Posterior cingulate gyrus (tissue), 11 donors: Measurements from ENCODE around the gene CHRD.
"Not testable (repeated sequence)": the region's sequence is repeated elsewhere in the genome, so short reads cannot be mapped to it uniquely, and the experiment has no call there.

Experiments
- DNase-seq, 10 donors: peaks; one replicate each; pipeline versions ENCODE4 v3.0.0 to v3.0.0-alpha.2; 2020 to 2021; ENCODE audit warnings: mixed read lengths in 3 of 10
- intact Hi-C: fragments of 100-400 bp; cut with DNase I; formaldehyde crosslinking; loops from one replicate; pipeline ENCODE4 v1.15.1; 2023

CHRD gene

DNA sequence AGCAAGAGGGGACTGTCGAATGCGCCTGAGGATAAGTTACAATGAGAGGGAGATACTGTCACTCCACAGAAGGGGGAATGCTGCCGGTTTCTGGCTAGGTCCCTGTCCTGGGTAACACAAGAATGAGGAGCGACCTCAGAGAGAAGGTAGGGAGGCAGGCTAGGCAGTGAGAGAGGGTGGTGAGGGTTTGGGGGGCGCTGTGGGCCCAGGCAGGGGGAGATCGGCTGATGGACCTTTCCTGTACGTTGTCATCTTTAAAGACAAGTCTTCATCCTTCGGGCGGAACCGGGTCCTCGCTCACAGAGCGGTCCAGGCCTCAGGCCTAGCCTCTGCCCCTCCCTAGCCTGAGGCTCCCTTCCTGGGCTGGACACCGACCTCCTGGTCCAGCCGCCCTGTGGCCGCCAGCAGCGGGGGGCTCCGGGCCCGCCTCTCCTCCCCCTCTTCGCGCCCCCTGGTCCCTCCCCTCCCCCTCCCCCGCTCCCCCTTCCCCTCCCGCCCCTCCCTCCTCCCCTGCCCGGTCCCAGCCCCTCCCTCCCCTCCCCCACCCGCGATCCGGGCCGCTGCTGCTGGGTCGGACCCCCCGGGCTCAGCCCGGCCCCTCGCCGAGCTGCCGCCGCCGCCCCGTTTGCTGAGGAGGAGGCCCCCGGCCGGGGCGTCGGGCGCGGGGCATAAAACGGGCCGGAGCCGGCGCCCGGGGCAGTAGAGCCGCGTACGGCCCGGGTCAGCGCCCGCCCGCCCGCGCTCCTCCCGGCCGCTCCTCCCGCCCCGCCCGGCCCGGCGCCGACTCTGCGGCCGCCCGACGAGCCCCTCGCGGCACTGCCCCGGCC lies at the start of gene CHRD:
CHRD (plus strand) TSS at position 697 of the 827 bp plus-strand sequence. CDS start 265 bp downstream, outside the sequence.
- peak in 3 of 10 donors; percentile 65 to 84 (median 72) for DNase-seq
- intact Hi-C loops, result loop anchor here (10.0 kb wide), 2 partner anchors 85 to 135 kb away; no protein-coding TSS in a partner anchor

DNA sequence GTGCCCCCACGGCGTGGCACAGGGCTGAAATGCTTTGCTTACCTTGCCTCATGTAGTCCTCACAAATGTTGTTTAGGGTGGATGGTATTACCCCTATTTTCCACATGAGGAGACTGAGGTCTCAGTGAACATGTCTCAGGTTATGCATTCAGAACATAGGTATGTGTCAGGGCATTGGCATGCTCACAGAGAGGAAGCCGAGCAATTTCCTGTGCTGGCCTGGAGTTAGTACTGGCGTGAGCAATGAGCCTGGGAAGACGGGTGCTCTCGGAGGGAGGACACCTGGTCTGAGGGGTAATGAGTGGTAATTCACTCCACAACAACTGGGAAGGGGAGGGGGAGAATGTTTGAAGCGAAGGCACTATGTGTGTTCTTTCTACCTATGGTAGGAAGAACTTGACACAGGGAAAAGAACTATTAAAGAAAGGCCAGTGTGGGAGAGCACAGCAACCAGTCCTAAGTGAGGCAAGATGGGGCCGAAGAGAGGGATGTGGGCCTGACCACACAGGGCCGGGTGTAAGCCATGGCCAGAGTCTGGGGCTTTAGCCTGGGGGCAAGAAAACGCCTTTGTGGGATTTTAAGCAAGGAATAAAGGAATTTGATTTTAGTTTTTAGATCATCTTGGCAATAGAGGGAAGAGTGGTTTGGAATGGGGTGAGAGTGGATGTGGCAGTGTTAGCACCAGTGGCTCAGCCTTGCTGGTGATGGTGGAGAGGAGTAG lies 47.3 kb upstream of the CHRD start:
- intact Hi-C loops, result no loop called here
- peak in 2 of 10 donors; percentile 16 to 35 for DNase-seq

- peak in 1 of 10 donors; percentile 2 for DNase-seq
- intact Hi-C loops, result no loop called here
Observed at GRCh38 chr3:184333190-184333589, 46.7 kb upstream of the CHRD start.

- intact Hi-C loops, result no loop called here
Observed at GRCh38 chr3:184333700-184334099, 46.2 kb upstream of the CHRD start.

GRCh38 chr3:184334470-184335158 lies 45.2 kb upstream of the CHRD start:
- intact Hi-C loops, result no loop called here
- peak in 3 of 10 donors; percentile 69 to 77 (median 70) for DNase-seq

More at GRCh38 chr3:184333700-184334099, 46.2 kb upstream of the CHRD start:
- peak in 2 of 10 donors; percentile 33 to 45 for DNase-seq

DNA sequence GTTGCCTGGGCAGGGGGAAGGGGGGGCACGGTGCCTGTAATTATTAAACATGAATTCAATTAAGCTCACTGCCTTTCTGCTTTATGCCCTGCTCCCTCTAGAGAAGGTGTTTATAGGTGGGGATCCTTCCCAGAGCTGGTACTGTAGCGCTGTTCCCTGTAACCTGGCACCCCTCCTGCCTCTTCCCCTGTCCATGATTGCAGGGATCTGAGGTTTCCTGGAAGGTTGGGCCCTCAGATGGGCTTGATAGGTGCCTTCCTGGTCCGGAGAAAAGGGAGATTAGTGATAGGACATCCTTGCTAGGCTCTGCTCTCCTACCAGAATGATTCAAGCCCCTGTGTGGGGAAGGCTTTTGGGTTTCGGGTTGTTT lies 44.6 kb upstream of the CHRD start:
- peak in 1 of 10 donors; percentile 53 for DNase-seq
- intact Hi-C loops, result no loop called here

DNA sequence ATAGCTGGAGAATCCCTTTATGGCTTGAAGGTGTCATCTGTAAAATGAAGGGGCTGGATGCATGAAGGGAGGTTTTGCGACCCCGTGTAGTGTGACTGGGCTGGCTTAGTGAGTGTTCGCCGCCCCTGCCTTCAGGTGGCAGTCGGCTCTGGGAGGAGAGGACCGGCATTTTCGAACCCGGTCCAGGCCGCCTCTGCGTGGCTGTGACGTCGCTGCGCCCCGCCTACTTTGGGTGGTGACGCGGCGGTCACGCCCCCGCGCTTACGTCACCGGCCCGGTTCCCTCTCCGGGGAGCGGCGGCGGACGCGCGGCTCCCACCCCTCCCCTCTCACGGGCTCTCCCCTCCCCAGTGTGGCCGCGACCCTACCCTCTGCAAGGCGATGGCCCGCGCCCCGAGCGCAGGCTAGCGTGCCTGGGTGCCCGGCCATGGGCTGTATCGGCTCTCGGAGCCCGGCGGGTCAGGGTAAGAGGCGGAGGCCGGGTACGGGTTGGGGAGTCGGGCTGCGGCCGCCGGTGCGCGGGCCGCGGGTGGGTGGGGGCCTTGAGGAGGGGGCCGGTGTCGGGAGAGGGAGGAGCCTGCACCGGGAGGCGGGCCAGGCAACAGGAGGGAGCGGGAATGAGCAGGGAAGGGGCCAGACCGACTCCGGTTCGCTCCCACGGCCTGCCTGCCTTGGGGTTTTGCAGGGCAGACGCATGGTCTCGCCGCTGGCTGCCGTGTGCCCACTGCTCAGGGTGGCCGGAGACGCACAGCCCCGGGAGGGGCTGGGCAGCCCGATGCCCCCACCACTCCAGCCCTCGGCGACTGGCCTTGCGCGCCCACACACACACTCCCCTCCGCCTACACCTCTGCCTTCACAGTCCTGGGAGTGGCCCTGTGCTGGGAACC lies 44.0 kb upstream of the CHRD start:
- DNase-seq, result peak; percentile 87 to 99 (median 92)
- intact Hi-C loops, result loop anchor here (2.0 kb wide), 1 partner anchor 15 kb away; no protein-coding TSS in a partner anchor

DNA sequence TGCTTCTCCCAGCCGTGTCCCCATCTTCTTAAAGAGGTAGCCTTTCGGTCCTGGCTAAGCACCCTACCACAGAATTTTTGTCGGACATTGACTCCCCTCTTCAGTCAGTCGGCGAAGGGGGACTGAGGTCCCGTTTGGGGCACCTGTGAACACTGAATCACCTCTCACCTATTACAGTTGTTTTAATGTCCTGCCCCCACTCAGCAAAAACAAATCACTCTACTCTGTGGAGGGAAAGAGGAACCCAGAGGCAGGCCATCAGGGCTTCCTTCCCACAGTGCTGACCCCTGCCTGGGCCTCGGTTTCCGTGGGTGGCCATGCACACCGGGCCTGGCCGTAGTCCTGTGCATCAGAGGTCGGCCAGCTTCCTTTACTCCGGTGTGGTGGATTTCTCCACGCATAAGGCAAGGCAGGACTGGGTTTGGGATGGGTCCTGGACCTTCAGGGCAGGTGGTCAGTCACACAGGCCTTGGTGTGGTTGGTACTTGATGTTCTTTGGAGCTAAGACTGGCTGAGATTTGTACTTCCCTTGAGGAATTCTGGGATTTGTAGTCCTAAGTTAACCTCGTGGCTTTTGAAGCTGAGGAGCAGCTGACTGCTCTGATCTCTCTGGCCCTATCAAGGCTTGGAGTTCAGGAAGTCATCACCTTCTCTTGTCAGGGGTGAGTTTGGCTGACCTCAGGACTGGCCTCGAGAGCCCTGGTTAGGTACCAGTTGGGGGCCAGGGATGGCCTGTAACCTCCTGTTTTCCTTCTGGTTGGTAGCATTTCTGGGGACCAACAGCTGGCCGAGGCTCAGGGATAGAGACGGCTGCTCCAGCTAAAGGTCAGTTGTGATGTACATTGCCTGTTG lies 43.1 kb upstream of the CHRD start:
- DNase-seq, result peak in 1 of 10 donors; percentile 43
- intact Hi-C loops, result loop anchor here (2.0 kb wide), 1 partner anchor 16 kb away; no protein-coding TSS in a partner anchor

GRCh38 chr3:184337399-184337714 lies 42.5 kb upstream of the CHRD start, which contains the start of gene FAM131A:
Gene FAM131A, plus strand, starts transcription at chr3:184337600. Its CDS starts 31 bp downstream, at chr3:184337631.
- DNase-seq, result peak in 9 of 10 donors; percentile 34 to 95 (median 74)
- intact Hi-C loops, result loop anchor here (2.0 kb wide), 1 partner anchor 17 kb away; no protein-coding TSS in a partner anchor

DNA sequence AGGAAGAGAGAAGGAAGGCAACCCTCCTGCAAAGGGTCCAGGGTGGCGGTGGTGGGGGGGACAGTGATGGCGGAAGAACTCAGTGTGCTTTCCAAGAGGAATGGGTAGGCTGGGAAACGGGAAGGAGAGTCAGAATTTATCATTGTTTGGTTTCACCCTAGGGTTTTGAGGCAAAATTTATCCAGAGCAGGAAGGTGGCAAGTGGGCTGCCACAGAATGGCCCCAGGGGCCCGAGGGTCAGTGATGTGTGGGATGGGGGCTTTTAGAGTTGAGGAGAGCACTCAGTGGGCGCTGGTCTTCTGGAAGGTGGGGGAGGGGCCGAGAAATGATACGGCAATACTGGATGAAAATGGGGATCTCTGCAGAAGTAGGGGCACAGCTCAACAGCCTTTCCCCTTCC lies 41.9 kb upstream of the CHRD start:
- no peak for DNase-seq
- intact Hi-C loops, result loop anchor here (2.0 kb wide), 1 partner anchor 17 kb away; no protein-coding TSS in a partner anchor

- DNase-seq, result peak; percentile 68 to 98 (median 88)
- intact Hi-C loops, result no loop called here
Observed at GRCh38 chr3:184338511-184338945, 41.3 kb upstream of the CHRD start.

- intact Hi-C loops, result no loop called here
- no peak for DNase-seq
Observed at GRCh38 chr3:184339001-184339400, 40.9 kb upstream of the CHRD start.

GRCh38 chr3:184339451-184340135 lies 40.3 kb upstream of the CHRD start:
- DNase-seq, intact Hi-C loops: not testable (repeated sequence)

DNA sequence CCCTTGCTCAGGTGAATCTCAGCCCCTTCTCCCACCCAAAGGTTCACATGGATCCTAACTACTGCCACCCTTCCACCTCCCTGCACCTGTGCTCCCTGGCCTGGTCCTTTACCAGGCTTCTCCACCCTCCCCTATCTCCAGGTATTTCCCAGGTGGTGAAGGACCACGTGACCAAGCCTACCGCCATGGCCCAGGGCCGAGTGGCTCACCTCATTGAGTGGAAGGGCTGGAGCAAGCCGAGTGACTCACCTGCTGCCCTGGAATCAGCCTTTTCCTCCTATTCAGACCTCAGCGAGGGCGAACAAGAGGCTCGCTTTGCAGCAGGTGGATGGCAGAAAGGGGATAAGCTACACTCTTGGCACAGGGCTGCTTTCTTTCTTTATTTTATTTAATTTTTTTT lies 37.9 kb upstream of the CHRD start:
- intact Hi-C loops, result no loop called here
- peak in 2 of 10 donors; percentile 25 to 40 for DNase-seq

DNA sequence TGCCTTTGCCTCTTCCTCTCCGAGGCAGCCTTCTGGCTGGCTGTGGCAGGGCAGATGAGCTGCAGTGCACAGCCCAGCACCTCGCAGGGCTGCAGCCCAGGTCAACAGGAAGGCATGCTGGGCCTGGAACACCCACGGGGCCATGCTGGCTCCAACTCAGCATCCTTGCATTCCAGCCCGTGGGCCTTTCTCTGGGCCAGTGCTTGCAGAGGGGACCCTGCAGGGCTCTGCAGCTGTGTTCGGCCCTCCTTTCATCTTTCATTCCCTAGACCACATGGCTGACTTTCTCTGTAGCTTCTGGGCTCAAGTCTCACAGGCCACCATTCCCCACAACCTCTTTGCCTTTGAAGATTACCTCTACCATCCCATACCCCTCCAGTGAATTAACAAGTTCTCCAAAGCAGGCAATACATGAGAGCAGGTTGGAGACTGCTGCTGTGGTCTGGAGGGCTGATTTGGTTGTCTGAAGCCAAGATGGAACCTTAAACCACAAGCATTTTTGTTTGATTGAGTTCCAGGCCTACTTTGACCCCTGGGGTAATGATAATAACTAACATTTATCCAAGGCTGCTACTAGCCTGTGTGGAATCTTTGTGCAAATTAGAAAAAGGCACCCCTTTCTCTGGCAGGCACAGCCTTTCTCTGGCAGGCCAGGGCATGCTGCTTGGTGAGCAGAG lies 36.5 kb upstream of the CHRD start:
- intact Hi-C loops, result no loop called here
- DNase-seq, result peak in 3 of 10 donors; percentile 51 to 76 (median 69)

GRCh38 chr3:184344579-184345316 lies 35.1 kb upstream of the CHRD start:
- DNase-seq, result peak in 3 of 10 donors; percentile 75 to 83 (median 81)
- intact Hi-C loops, result no loop called here
